ENCODE data around the gene SLC39A2. TPM values are rescaled to one million over a fixed set of nuclear protein-coding genes. Genes with fewer than 3 reads are reported as not detected.
A peak's percentile ranks its signal among the peaks of the same experiment; 100 is the strongest.
"Not testable (repeated sequence)": the region's sequence is repeated elsewhere in the genome, so short reads cannot be mapped to it uniquely, and the experiment has no call there.

The SLC39A2 gene
- total RNA-seq (not detected), total RNA-seq (0 to 0.35 reads per million in 2 donors)

GRCh38 chr14:20998674-20999366 lies at the start of gene SLC39A2:
SLC39A2 (plus strand) TSS chr14:20999293; CDS start chr14:20999447, 154 bp downstream.
- H3K27ac Mint-ChIP-seq: no peak within 1 kb of the TSS
- no peaks in the 10 kb centered on the region for H3K27me3 Mint-ChIP-seq
- peaks cover 9% of the 10 kb centered on the region for H3K36me3 Mint-ChIP-seq (ENCODE audit: low read depth)
- peaks cover 25% of the 10 kb centered on the region for H3K4me1 Mint-ChIP-seq
- no peaks in the 10 kb centered on the region for H3K9me3 ChIP-seq (ENCODE audit: control insufficient read depth, low read length, poor library complexity, severe bottlenecking)
- DNase-seq (no peak), ATAC-seq (no peak)
- H3K4me3 Mint-ChIP-seq: no peak within 1 kb of the TSS

GRCh38 chr14:20954736-20955537 lies 44.2 kb upstream of the SLC39A2 start, which contains the start of gene RNASE2:
RNASE2 (plus strand) TSS chr14:20955487; CDS start chr14:20955772, 285 bp downstream.
- H3K9me3 ChIP-seq (ENCODE audit: control insufficient read depth, low read length, poor library complexity, severe bottlenecking); H3K27ac Mint-ChIP-seq; ATAC-seq; H3K36me3 Mint-ChIP-seq (ENCODE audit: low read depth); DNase-seq: not testable (repeated sequence)
- H3K4me1 Mint-ChIP-seq: peaks cover 15% of the 10 kb centered on the region
- H3K4me3 Mint-ChIP-seq: peak within 1 kb of the TSS; percentile 2
- H3K27me3 Mint-ChIP-seq: peaks cover 42% of the 10 kb centered on the region

GRCh38 chr14:20955538-20955873 lies 43.6 kb upstream of the SLC39A2 start:
- H3K36me3 Mint-ChIP-seq (ENCODE audit: low read depth); DNase-seq; H3K27ac Mint-ChIP-seq; ATAC-seq; H3K4me3 Mint-ChIP-seq; H3K9me3 ChIP-seq (ENCODE audit: control insufficient read depth, low read length, poor library complexity, severe bottlenecking): not testable (repeated sequence)
- H3K4me1 Mint-ChIP-seq: peaks cover 18% of the 10 kb centered on the region
- H3K27me3 Mint-ChIP-seq: peaks cover 37% of the 10 kb centered on the region

GRCh38 chr14:20956376-20956976 lies 42.6 kb upstream of the SLC39A2 start:
- DNase-seq: no peak
- peak overlapping the region; percentile 2 for H3K4me3 Mint-ChIP-seq

GRCh38 chr14:20958946-20959345 lies 40.1 kb upstream of the SLC39A2 start:
- H3K36me3 Mint-ChIP-seq (ENCODE audit: low read depth); H3K4me3 Mint-ChIP-seq; H3K9me3 ChIP-seq (ENCODE audit: control insufficient read depth, low read length, poor library complexity, severe bottlenecking); ATAC-seq; DNase-seq; H3K27ac Mint-ChIP-seq: not testable (repeated sequence)
- H3K27me3 Mint-ChIP-seq: peaks cover 53% of the 10 kb centered on the region
- peaks cover 29% of the 10 kb centered on the region for H3K4me1 Mint-ChIP-seq

More at GRCh38 chr14:20956376-20956976, 42.6 kb upstream of the SLC39A2 start:
- Mint-ChIP-seq H3K27me3 (peaks cover 39% of the 10 kb centered on the region), H3K36me3 (ENCODE audit: low read depth) (no peaks in the 10 kb centered on the region), H3K4me1 (peaks cover 24% of the 10 kb centered on the region), H3K27ac (no peak overlapping the region)
- no peak for ATAC-seq
- H3K9me3 ChIP-seq (ENCODE audit: control insufficient read depth, low read length, poor library complexity, severe bottlenecking): no peaks in the 10 kb centered on the region

GRCh38 chr14:20969336-20969735 lies 29.8 kb upstream of the SLC39A2 start:
- peaks cover 4% of the 10 kb centered on the region for H3K36me3 Mint-ChIP-seq (ENCODE audit: low read depth)
- peaks cover 47% of the 10 kb centered on the region for H3K27me3 Mint-ChIP-seq
- H3K9me3 ChIP-seq (ENCODE audit: control insufficient read depth, low read length, poor library complexity, severe bottlenecking): no peaks in the 10 kb centered on the region
- H3K4me1 Mint-ChIP-seq: peaks cover 15% of the 10 kb centered on the region
- no peak overlapping the region for H3K27ac Mint-ChIP-seq
- DNase-seq: no peak
- H3K4me3 Mint-ChIP-seq: no peak overlapping the region
- ATAC-seq: no peak

GRCh38 chr14:20970647-20970982 lies 28.5 kb upstream of the SLC39A2 start:
- H3K9me3 ChIP-seq (ENCODE audit: control insufficient read depth, low read length, poor library complexity, severe bottlenecking): no peaks in the 10 kb centered on the region
- Mint-ChIP-seq H3K27me3 (peaks cover 39% of the 10 kb centered on the region), H3K27ac (peak overlapping the region; percentile 84), H3K36me3 (ENCODE audit: low read depth) (peaks cover 4% of the 10 kb centered on the region), H3K4me3 (peak overlapping the region; percentile 90), H3K4me1 (peaks cover 15% of the 10 kb centered on the region)
- DNase-seq: no peak
- ATAC-seq: peak; percentile 2

GRCh38 chr14:20970983-20971704 lies 27.9 kb upstream of the SLC39A2 start:
- H3K4me3 Mint-ChIP-seq: peak overlapping the region; percentile 90

GRCh38 chr14:20971705-20972021 lies 27.4 kb upstream of the SLC39A2 start:
- peaks cover 4% of the 10 kb centered on the region for H3K36me3 Mint-ChIP-seq (ENCODE audit: low read depth)
- H3K27ac Mint-ChIP-seq: peak overlapping the region; percentile 84
- H3K4me1 Mint-ChIP-seq: peaks cover 15% of the 10 kb centered on the region
- peak overlapping the region; percentile 90 for H3K4me3 Mint-ChIP-seq
- peaks cover 39% of the 10 kb centered on the region for H3K27me3 Mint-ChIP-seq
- DNase-seq: no peak
- ATAC-seq: no peak
- no peaks in the 10 kb centered on the region for H3K9me3 ChIP-seq (ENCODE audit: control insufficient read depth, low read length, poor library complexity, severe bottlenecking)

More at GRCh38 chr14:20970983-20971704, 27.9 kb upstream of the SLC39A2 start:
- peak; percentile 65 to 74 (median 67) for DNase-seq
- Mint-ChIP-seq H3K4me1 (peaks cover 15% of the 10 kb centered on the region), H3K27me3 (peaks cover 39% of the 10 kb centered on the region), H3K27ac (peak overlapping the region; percentile 84), H3K36me3 (ENCODE audit: low read depth) (peaks cover 4% of the 10 kb centered on the region)
- ATAC-seq: peak; percentile 92
- no peaks in the 10 kb centered on the region for H3K9me3 ChIP-seq (ENCODE audit: control insufficient read depth, low read length, poor library complexity, severe bottlenecking)

GRCh38 chr14:20973501-20973900 lies 25.6 kb upstream of the SLC39A2 start:
- Mint-ChIP-seq H3K4me1 (peaks cover 11% of the 10 kb centered on the region), H3K27me3 (peaks cover 24% of the 10 kb centered on the region), H3K36me3 (ENCODE audit: low read depth) (no peaks in the 10 kb centered on the region), H3K4me3 (no peak overlapping the region), H3K27ac (no peak overlapping the region)
- ATAC-seq: no peak
- DNase-seq: no peak
- H3K9me3 ChIP-seq (ENCODE audit: control insufficient read depth, low read length, poor library complexity, severe bottlenecking): no peaks in the 10 kb centered on the region

- no peak overlapping the region for H3K4me3 Mint-ChIP-seq
- ATAC-seq: no peak
- H3K36me3 Mint-ChIP-seq (ENCODE audit: low read depth): no peaks in the 10 kb centered on the region
- H3K27me3 Mint-ChIP-seq: peaks cover 37% of the 10 kb centered on the region
- peaks cover 5% of the 10 kb centered on the region for H3K4me1 Mint-ChIP-seq
- no peaks in the 10 kb centered on the region for H3K9me3 ChIP-seq (ENCODE audit: control insufficient read depth, low read length, poor library complexity, severe bottlenecking)
- no peak overlapping the region for H3K27ac Mint-ChIP-seq
- DNase-seq: no peak
Observed at GRCh38 chr14:20976291-20976690, 22.8 kb upstream of the SLC39A2 start.

GRCh38 chr14:20978687-20979086 lies 20.4 kb upstream of the SLC39A2 start:
- Mint-ChIP-seq H3K27me3 (peaks cover 34% of the 10 kb centered on the region), H3K27ac (no peak overlapping the region), H3K4me3 (no peak overlapping the region), H3K36me3 (ENCODE audit: low read depth) (no peaks in the 10 kb centered on the region), H3K4me1 (peaks cover 2% of the 10 kb centered on the region)
- H3K9me3 ChIP-seq (ENCODE audit: control insufficient read depth, low read length, poor library complexity, severe bottlenecking): no peaks in the 10 kb centered on the region
- DNase-seq (no peak), ATAC-seq (no peak)

- DNase-seq: no peak
- H3K9me3 ChIP-seq (ENCODE audit: control insufficient read depth, low read length, poor library complexity, severe bottlenecking): no peaks in the 10 kb centered on the region
- no peak for ATAC-seq
- H3K27ac Mint-ChIP-seq: no peak overlapping the region
- H3K36me3 Mint-ChIP-seq (ENCODE audit: low read depth): peaks cover 2% of the 10 kb centered on the region
- H3K4me1 Mint-ChIP-seq: peaks cover 2% of the 10 kb centered on the region
- H3K4me3 Mint-ChIP-seq: no peak overlapping the region
- H3K27me3 Mint-ChIP-seq: peaks cover 40% of the 10 kb centered on the region
Observed at GRCh38 chr14:20980906-20981305, 18.2 kb upstream of the SLC39A2 start.

All from T-helper 17 cell (primary cell).